HAP-1 (cell line): ENCODE data around the gene RIN3.

ENCODE experiments used
- DNase-seq, 2 experiments: peaks; one replicate each; pipeline ENCODE4 v3.0.0-alpha.2; 2016 to 2020; ENCODE audit warnings: low spot score in 2 of 2
- H3K27me3 ChIP-seq: fragments of 250-450 bp; sonication (Bioruptor Pico); 2 replicates; pipeline ENCODE4 v1.5.1; 2020; ENCODE audit warnings: low read depth, mild to moderate bottlenecking, moderate library complexity
- H3K36me3 ChIP-seq: fragments of 250-450 bp; sonication (Bioruptor Pico); replicated peaks from 2 replicates; pipeline ENCODE4 v1.5.1; 2020; ENCODE audit warnings: mild to moderate bottlenecking
- H3K4me1 ChIP-seq: fragments of 250-450 bp; sonication (Bioruptor Pico); 2 replicates; pipeline ENCODE4 v1.5.1; 2020; ENCODE audit warnings: mild to moderate bottlenecking
- H3K4me3 ChIP-seq: fragments of 250-450 bp; sonication (Bioruptor Pico); 2 replicates; pipeline ENCODE4 v1.5.1; 2020; ENCODE audit warnings: mild to moderate bottlenecking, moderate library complexity
- H3K9me3 ChIP-seq: fragments of 250-450 bp; sonication (Bioruptor Pico); 2 replicates; pipeline ENCODE4 v1.5.1; 2020; ENCODE audit warnings: mild to moderate bottlenecking, moderate library complexity
- in situ Hi-C: fragments of 300-500 bp; cut with MboI; formaldehyde crosslinking; loops from 3 replicates; pipeline ENCODE4 v1.14.3; 2020; ENCODE audit warnings: low sequenced_read_pairs, inconsistent platforms, mixed read lengths

RIN3 gene

DNA sequence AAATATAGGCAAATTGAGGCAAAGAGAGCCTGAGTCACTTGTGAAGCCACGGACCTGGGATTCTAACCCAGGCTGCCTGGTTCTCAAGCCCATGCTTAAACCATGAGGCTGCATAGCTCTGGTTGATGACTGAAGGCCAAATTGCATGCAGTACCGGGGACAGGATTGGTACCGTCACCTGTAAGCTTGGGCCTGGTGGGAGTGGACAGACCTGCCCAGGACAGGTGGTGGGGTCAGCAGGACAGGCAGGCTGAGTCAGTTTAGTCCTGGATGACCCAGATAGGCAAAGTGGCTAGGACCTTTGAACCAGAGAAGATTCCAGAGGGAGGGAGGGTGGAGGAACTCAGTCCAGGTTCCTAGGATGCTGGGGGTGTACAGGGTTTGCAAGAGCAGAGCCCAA is 25.8 kb downstream of the RIN3 start:
- peaks cover 19% of the 10 kb centered on the region for H3K4me1 ChIP-seq
- no peak overlapping the region for H3K4me3 ChIP-seq
- H3K27me3 ChIP-seq, result no peaks in the 10 kb centered on the region
- no peaks in the 10 kb centered on the region; the same call in 1 of the 2 replicates for H3K36me3 ChIP-seq
- DNase-seq, result no peak
- no peaks in the 10 kb centered on the region; the same call in 1 of the 2 replicates for H3K9me3 ChIP-seq
- in situ Hi-C loops, result no loop called here

DNA sequence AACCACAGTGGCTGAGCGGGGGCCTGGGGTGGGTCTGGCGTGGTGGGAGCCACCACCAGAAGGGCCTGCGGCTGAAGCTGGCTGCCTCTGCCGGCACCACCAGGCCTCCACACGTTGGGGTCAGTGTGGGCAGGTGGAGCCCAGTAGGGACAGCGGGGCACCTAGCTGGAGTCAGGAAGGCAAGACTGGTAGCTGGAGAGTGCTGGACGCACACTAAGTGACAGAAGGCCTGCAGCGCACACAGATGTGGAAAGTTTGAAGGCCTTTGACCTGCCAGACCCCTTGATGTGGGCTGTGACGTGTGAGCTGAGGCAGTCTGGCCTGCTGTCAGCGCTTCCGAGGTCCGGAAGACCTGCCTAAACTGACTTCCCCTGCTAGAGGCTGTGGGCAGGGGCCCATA is 26.3 kb downstream of the RIN3 start:
- DNase-seq, result no peak
- H3K4me1 ChIP-seq, result peaks cover 19% of the 10 kb centered on the region
- H3K36me3 ChIP-seq, result no peaks in the 10 kb centered on the region; the same call in 1 of the 2 replicates
- no peaks in the 10 kb centered on the region; the same call in 1 of the 2 replicates for H3K9me3 ChIP-seq
- in situ Hi-C loops, result no loop called here
- no peaks in the 10 kb centered on the region for H3K27me3 ChIP-seq
- no peak overlapping the region for H3K4me3 ChIP-seq

DNA sequence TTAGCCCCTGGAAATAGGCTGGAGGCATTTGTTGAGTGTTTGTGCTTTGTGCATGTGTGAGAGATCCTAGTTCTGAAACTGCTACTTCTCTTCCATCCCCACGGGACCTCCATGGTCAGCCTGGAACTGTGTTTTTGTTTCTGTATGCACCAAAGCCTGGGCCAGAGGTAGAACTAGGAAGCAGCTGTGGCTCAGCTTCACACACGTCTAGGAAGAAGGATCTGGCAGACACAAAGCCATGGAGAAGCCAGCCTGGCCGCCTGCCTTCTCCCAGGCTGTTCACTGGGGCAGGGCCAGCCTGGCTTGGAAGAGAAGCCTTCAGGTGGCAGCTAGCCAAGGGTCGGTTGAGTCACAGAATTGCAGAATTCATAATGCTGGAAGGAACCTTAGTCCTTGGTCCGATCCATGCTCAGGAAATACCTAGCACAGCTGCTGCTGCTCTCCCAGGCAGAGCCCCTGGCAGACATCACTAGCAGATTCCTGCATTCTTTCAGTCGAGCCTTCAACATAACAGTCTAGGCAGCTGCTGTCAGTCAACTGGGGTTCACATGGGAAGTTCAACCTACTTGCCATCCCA is 27.0 kb downstream of the RIN3 start:
- no peak for DNase-seq
- H3K9me3 ChIP-seq, result no peaks in the 10 kb centered on the region; the same call in 1 of the 2 replicates
- in situ Hi-C loops, result no loop called here
- H3K27me3 ChIP-seq, result no peaks in the 10 kb centered on the region
- H3K36me3 ChIP-seq, result no peaks in the 10 kb centered on the region; the same call in 1 of the 2 replicates
- no peak overlapping the region for H3K4me3 ChIP-seq
- H3K4me1 ChIP-seq, result peaks cover 19% of the 10 kb centered on the region

DNA sequence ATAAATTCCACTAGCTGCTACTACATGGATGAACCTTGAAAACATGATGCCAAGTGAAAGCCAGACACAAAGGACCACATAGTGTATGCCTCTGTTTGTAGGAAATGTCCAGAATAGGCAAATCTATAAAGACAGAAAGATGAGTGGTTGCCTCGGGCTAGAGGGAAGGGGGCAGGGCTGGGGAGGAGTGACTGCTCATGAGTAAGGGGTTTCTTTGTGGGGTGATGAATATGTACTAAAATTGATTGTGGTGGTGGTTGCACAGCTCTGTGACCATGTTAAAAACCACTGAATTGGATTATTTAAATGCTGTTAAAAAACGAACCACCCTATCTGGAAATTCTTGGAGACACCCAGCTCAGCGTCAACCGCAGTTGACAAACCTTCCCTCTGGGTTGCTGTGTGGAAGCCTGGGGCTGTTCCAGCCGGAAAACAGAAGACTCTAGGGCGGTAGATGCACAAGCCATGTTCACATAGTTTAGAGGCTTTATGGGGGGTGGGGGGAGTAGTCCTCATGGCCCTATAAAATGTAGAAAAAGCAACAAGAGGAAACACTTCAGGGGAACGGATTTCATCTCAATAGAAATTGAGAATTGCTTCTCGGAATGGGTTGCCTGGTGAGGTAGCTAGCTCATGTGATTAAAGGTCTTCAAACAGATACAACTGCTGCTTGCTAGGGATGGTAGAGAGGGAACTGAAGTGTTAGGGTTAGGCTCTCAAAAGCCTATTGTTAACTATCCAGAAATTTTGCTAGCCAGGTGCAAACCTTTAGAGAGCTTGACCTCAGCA is 29.4 kb downstream of the RIN3 start:
- peaks cover 18% of the 10 kb centered on the region for H3K4me1 ChIP-seq
- no peak for DNase-seq
- in situ Hi-C loops, result no loop called here
- H3K27me3 ChIP-seq, result no peaks in the 10 kb centered on the region
- H3K4me3 ChIP-seq, result no peak overlapping the region
- H3K9me3 ChIP-seq, result no peaks in the 10 kb centered on the region; the same call in 1 of the 2 replicates
- H3K36me3 ChIP-seq, result no peaks in the 10 kb centered on the region; the same call in 1 of the 2 replicates

DNA sequence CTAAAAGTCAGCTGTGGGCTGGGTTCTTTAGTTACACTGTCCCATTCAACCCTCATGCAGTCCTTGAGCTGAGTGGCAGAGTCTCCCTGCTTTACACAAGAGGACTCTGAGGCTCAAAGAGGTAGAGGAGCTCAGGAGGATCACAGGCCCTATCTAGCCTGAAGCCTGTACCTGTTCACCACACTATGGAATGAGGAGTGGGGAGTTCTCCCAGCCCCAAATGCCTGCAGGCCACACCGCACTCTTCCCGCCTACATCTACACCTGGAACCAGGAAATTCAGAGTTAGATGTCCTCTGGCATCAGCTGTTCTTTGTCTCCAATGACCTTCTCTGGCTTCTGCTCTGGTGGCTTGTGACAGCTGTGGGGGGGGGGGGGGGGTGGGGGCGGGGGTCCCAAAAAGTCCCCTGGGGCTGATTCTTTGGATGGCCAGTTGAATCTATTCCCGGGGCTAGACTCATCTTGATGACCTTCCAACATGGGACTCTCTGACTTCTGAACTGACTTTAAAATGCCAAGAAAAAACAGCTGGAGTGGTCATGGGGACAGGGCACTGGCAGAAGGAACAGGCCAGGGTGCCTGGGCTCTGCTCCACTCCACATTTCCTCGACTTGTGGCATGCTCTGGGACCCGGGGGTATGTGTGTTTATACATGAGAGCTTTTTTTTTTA is 30.6 kb downstream of the RIN3 start:
- H3K4me1 ChIP-seq, result peaks cover 7% of the 10 kb centered on the region; the same call in 1 of the 2 replicates
- H3K4me3 ChIP-seq, result no peak overlapping the region
- H3K9me3 ChIP-seq, result no peaks in the 10 kb centered on the region; the same call in 1 of the 2 replicates
- H3K27me3 ChIP-seq, result no peaks in the 10 kb centered on the region
- in situ Hi-C loops, result no loop called here
- DNase-seq, result no peak
- H3K36me3 ChIP-seq, result no peaks in the 10 kb centered on the region; the same call in 1 of the 2 replicates

DNA sequence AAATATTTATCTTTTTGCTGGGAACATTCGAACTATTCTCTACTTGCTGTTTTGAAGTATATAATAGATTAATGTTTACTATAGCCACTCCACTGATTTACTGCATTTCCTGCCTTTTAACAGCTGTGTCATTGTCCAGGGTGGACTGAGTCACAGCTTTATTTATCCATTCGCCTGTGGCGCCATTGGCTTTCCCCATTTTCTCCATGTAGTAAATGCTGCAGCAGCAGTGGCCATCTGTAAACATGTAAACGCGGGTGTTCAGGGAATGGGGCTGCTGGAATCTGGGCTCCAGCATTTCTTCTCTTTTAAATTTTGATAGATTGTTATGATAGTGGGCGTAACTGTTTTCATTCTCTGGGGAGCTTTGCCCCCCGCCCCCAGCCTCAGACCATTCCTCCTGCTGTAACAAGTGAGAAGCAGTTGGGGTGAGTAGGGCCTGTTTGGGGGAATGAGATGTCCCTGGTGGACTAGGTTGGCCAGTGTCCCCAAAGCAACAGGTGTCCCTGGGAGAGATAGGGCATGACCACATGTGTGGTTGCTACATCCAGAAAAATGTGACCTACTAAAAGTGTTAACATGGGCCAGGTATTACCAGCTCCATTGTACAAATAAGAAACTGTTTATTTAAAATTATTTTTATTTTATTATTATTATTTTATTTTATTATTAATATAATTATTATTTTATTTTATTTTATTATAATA is 32.9 kb downstream of the RIN3 start:
- peak in 1 of 2 experiments; percentile 4 for DNase-seq
- in situ Hi-C loops, result no loop called here
- Histone ChIP-seq H3K4me1 (peaks cover 7% of the 10 kb centered on the region; the same call in 1 of the 2 replicates), H3K27me3 (no peaks in the 10 kb centered on the region), H3K9me3 (no peaks in the 10 kb centered on the region; the same call in 1 of the 2 replicates), H3K36me3 (no peaks in the 10 kb centered on the region; the same call in 1 of the 2 replicates), H3K4me3 (no peak overlapping the region)

DNA sequence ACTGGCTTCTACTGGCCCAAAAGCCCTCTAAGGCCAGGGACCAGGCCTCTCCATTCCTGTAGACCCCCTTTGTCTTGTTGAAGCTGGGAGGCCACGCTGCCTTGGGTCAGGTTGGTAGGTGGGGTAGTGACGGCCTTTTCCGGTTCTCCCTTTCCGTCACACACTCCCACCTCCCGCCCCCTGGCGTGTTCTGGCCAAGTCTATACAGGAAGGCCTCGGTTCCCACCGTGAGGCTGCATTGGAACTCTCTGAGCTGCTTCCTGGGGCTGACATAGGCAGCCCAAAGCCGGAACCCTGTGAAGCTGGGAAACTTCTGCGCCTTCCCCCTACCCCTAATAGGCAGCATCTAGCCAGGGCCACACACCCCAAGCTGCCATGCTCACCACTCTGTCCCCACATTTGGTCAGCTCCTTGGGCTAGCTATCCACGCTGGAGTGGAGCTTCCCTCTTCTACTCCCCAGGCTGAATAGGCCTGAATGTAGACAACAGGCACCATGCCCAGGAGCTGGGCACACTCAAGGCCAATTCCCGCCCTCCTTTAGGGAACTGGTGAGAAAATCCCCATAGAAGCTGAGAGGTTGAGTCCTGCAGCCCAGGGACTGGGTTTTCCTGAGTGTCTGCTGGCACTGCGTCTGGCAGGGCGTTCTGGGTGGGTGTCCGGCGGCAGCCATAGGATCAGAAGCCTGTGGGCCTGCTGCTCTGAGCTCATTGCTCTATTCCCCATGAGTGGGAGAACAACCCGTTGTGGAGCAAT is 35.7 kb downstream of the RIN3 start:
- no peaks in the 10 kb centered on the region for H3K4me1 ChIP-seq

DNA sequence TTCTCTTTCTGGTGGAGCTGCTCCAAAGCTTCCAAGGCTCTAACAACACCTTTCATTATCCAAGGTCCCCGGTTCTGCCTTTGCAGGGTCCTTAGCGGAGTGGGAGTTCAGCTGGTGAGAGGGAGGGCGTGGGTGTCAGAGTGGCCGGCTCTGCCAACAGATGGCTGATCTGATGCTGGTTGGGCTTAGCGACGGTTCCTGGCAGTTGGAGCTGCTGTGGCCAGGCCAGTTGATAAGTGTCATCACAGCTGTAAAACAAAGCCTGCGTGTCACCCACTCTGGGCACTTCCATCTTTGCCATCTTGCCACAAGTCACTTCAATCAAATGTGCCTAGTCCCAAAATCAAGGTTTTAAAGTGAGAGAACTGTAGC is 36.3 kb downstream of the RIN3 start:
- no peaks in the 10 kb centered on the region for H3K4me1 ChIP-seq
- in situ Hi-C loops, result no loop called here
- H3K4me3 ChIP-seq, result no peak overlapping the region
- DNase-seq, result no peak
- no peaks in the 10 kb centered on the region for H3K36me3 ChIP-seq
- H3K9me3 ChIP-seq, result no peaks in the 10 kb centered on the region
- H3K27me3 ChIP-seq, result no peaks in the 10 kb centered on the region

More for the DNA sequence above, 35.7 kb downstream of the RIN3 start:
- no peaks in the 10 kb centered on the region for H3K36me3 ChIP-seq
- in situ Hi-C loops, result no loop called here
- no peak for DNase-seq
- no peaks in the 10 kb centered on the region for H3K9me3 ChIP-seq
- H3K4me3 ChIP-seq, result no peak overlapping the region
- H3K27me3 ChIP-seq, result no peaks in the 10 kb centered on the region

DNA sequence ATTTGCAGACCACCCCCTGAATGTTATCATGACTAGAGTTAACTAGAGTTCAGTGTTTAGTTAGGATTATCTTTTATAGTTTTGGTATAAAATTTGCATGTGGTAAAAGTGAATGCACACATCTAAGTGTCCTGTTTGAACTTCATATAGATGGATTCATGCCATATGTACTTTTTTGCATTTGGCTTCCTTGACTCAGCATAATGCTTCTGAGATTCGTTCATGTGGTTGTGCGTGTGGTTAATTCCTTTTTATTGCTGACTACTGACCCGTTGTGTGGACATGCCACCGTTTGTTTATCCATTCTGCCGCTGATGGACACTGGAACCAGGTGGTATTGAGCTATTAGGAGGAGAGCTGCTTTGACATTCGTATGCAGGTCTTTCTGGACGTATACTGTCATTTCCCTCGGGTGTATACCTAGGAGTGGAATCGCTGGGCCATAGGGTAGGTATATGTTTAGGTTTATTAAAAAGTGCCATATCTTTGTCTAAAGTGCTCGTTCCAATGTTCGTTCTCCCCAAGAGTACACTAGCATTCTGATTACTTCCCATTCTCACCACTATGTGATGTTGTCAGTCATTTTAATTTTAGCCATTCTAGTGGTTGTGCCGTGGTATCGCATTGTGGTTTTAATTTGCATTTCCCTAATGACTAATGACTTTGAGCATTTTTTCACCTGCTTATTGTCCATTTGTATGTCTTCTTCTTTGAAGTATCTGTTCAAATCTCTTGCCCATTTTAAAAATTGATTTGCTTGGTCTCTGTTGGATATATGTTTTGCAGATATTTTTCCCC is 37.7 kb downstream of the RIN3 start:
- Histone ChIP-seq H3K36me3 (no peaks in the 10 kb centered on the region), H3K9me3 (no peaks in the 10 kb centered on the region), H3K4me1 (no peaks in the 10 kb centered on the region), H3K27me3 (no peaks in the 10 kb centered on the region), H3K4me3 (no peak overlapping the region)
- in situ Hi-C loops, result no loop called here
- DNase-seq, result no peak

DNA sequence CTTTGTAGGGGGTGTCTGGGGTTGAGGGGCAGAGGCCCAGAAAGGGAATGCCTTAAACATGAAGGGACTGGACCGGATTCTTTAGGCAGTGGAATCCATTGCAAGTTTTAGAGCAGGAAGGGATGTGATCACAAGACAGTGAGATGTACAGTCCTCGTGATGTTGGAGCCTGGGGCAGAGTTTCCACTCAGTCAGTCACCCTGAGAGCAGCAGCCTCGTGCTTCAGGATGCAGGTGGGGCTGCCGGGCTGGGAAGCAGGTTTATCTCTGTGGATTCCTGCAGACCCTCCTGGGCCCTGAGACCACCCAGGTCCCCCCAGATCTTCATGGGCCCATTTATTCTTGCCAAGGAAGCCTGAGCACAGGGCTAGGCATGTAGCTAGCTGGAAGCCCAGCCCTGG is 38.5 kb downstream of the RIN3 start:
- H3K36me3 ChIP-seq, result peaks cover 4% of the 10 kb centered on the region; the same call in 1 of the 2 replicates
- no peaks in the 10 kb centered on the region for H3K9me3 ChIP-seq
- in situ Hi-C loops, result no loop called here
- H3K4me1 ChIP-seq, result no peaks in the 10 kb centered on the region
- no peak for DNase-seq
- H3K4me3 ChIP-seq, result no peak overlapping the region
- no peaks in the 10 kb centered on the region for H3K27me3 ChIP-seq

DNA sequence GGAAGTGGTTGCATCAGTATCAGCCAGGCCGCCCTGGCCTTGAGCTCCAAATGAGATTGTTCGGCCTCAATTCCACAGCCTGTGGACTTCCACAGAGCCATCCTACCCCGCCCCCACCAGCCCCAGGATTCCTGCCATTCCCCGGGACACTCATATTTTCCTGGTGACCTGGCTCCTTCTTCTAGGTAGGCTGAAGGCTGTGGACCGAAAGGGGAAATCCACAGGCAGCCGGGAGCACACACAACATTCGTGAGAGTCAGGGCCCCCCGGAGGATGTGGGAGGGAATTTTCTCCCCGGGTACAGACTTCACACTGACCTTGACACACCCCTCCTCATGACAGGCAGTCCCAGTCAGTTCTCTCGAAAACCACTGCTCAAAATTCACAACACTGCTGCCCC is 39.9 kb downstream of the RIN3 start:
- no peaks in the 10 kb centered on the region for H3K9me3 ChIP-seq
- no peak overlapping the region for H3K4me3 ChIP-seq
- H3K36me3 ChIP-seq, result peaks cover 4% of the 10 kb centered on the region; the same call in 1 of the 2 replicates
- H3K4me1 ChIP-seq, result no peaks in the 10 kb centered on the region
- in situ Hi-C loops, result no loop called here
- peak in 1 of 2 experiments; percentile 17 for DNase-seq
- H3K27me3 ChIP-seq, result no peaks in the 10 kb centered on the region

DNA sequence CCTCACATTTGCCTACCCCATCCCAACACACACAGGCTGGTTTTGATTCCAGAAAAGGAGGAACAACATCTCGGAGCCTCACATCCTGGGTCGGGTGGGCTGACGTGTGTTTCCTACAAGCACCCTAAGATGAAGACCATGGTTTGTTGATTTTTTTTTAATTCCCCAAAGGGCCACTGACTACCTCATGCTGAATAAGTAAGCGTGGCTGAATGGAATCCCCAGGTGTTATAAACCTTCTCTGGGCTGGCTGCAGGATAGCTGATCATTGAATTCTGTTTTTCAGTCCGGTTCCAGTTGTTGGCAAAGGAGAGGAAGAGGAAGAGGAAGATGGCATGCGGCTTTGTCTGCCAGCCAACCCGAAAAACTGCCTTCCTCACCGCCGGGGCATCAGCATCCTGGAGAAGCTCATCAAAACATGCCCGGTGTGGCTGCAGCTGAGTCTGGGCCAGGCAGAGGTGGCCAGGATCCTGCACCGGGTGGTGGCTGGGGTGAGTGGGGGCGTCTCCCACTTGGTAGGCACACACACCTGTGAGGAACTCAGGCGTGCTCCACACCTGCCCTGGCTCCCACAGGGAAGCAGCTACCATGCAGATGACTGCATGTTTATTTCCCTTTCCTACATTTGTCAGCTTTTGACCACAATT is 42.0 kb downstream of the RIN3 start:
- Histone ChIP-seq H3K4me3 (no peak overlapping the region), H3K27me3 (no peaks in the 10 kb centered on the region), H3K4me1 (no peaks in the 10 kb centered on the region), H3K36me3 (peaks cover 4% of the 10 kb centered on the region; the same call in 1 of the 2 replicates), H3K9me3 (no peaks in the 10 kb centered on the region)
- in situ Hi-C loops, result no loop called here
- DNase-seq, result no peak
